PFSK-1 (cell line): ENCODE measurements around the gene ZNF783.

ENCODE experiments used
- FOXP2 ChIP-seq: optimal IDR thresholded peaks from 2 replicates; pipeline ENCODE3; 2011; ENCODE audit warnings: borderline replicate concordance, control low read depth, inconsistent platforms; ENCODE audit not compliant: insufficient read depth; ENCODE audit errors: extremely low read length, extremely low read depth
- POLR2AphosphoS5 ChIP-seq: IDR thresholded peaks from 2 replicates; pipeline ENCODE4 v1.6.1; 2012; ENCODE audit warnings: low read depth, mild to moderate bottlenecking, control low read depth, low read length, moderate library complexity
- REST ChIP-seq, 2 experiments: IDR thresholded peaks; 2 replicates each; pipeline versions ENCODE4 v1.6.1 to v1.8.0; 2011 to 2012; ENCODE audit warnings: low read depth in 2 of 2, low read length in 2 of 2, control low read depth in 1 of 2, inconsistent platforms in 1 of 2, mild to moderate bottlenecking in 1 of 2, moderate library complexity in 1 of 2; ENCODE audit not compliant: insufficient read depth in 1 of 2
- SIN3A ChIP-seq: IDR thresholded peaks from 2 replicates; pipeline ENCODE4 v1.6.1; 2012; ENCODE audit warnings: mild to moderate bottlenecking, low read length, moderate library complexity, borderline replicate concordance; ENCODE audit not compliant: insufficient read depth
- TAF1 ChIP-seq: IDR thresholded peaks from 2 replicates; pipeline ENCODE4 v1.6.1; 2012; ENCODE audit warnings: low read length, control low read depth, borderline replicate concordance; ENCODE audit not compliant: insufficient read depth

The ZNF783 gene

GRCh38 chr7:149278396-149278795 lies 16.4 kb downstream of the ZNF783 start:
- TF ChIP-seq TAF1 (no peak), REST (IDR thresholded peaks at IDR 0.05; ENCODE audit: insufficient read depth in 1 of 2, low read depth in 2 of 2, low read length in 2 of 2) (no peak), POLR2AphosphoS5 (no peak), FOXP2 (no peak), SIN3A (no peak)

GRCh38 chr7:149279111-149279743 lies 17.2 kb downstream of the ZNF783 start:
- TF ChIP-seq TAF1, result no peak
- no peak for TF ChIP-seq POLR2AphosphoS5

GRCh38 chr7:149280151-149280550 lies 18.2 kb downstream of the ZNF783 start:
- no peak for TF ChIP-seq FOXP2
- no peak for TF ChIP-seq REST (IDR thresholded peaks at IDR 0.05; ENCODE audit: insufficient read depth in 1 of 2, low read depth in 2 of 2, low read length in 2 of 2)
- TF ChIP-seq SIN3A, result no peak
- no peak for TF ChIP-seq POLR2AphosphoS5

GRCh38 chr7:149280661-149281507 lies 18.9 kb downstream of the ZNF783 start:
- TF ChIP-seq SIN3A (no peak), FOXP2 (no peak), REST (IDR thresholded peaks at IDR 0.05; ENCODE audit: insufficient read depth in 1 of 2, low read depth in 2 of 2, low read length in 2 of 2) (no peak), TAF1 (no peak), POLR2AphosphoS5 (no peak)

- TF ChIP-seq POLR2AphosphoS5 (no peak), TAF1 (no peak), SIN3A (no peak), REST (IDR thresholded peaks at IDR 0.05; ENCODE audit: insufficient read depth in 1 of 2, low read depth in 2 of 2, low read length in 2 of 2) (no peak), FOXP2 (no peak)
Observed at GRCh38 chr7:149281508-149282330, 19.7 kb downstream of the ZNF783 start.
